ENCODE results near the gene EML2.

- TF ChIP-seq REST (IDR thresholded peaks at IDR 0.05; ENCODE audit: low read depth) (no peak), TAF1 (IDR thresholded peaks at IDR 0.05; ENCODE audit: low read depth) (no peak), CREB1 (IDR thresholded peaks at IDR 0.05; ENCODE audit: low read depth) (no peak), EP300 (IDR thresholded peaks at IDR 0.05; ENCODE audit: borderline replicate concordance) (no peak), YY1 (IDR thresholded peaks at IDR 0.05; ENCODE audit: low read depth) (0 out of 2 replicates have a peak, but pooled peaks have one; percentile 17), CEBPB (IDR thresholded peaks at IDR 0.05) (no peak)
Measured at GRCh38 chr19:45569619-45570421, 69.4 kb downstream of the EML2 start.

Data from Ishikawa (cell line).